Heart left ventricle (tissue), 16 donors: ENCODE data around the gene TRIM46. TPM values are rescaled to one million over a fixed set of nuclear protein-coding genes. Genes with fewer than 3 reads are reported as not detected.

Experiments used
- ATAC-seq, 4 donors: fragments of 200-7000 bp; cut with Tn5 transposase; one replicate each; pipeline ENCODE4 v1.9.1; 2020 to 2022; ENCODE audit warnings: moderate library complexity in 4 of 4, mild to moderate bottlenecking in 3 of 4, moderate number of reproducible peaks in 1 of 4
- DNase-seq, 5 donors: peaks; one replicate each; pipeline ENCODE4 v3.0.0-alpha.2; 2020
- H3K27ac ChIP-seq, 12 donors: fragments of 200-600 bp; sonication (generic) in 4 of 12; one replicate each; pipeline versions ENCODE4 v1.5.0 to v1.8.0; 2016 to 2022; ENCODE audit warnings: mild to moderate bottlenecking in 2 of 12
- H3K27me3 ChIP-seq, 9 donors: fragments of 200-600 bp; sonication (generic) in 2 of 9; one replicate each; pipeline versions ENCODE4 v1.5.1 to v1.8.0; 2016 to 2022; ENCODE audit warnings: mild to moderate bottlenecking in 3 of 9
- H3K36me3 ChIP-seq, 9 donors: fragments of 200-600 bp; sonication (generic) in 2 of 9; one replicate each; pipeline versions ENCODE4 v1.5.0 to v1.8.0; 2018 to 2022; ENCODE audit warnings: mild to moderate bottlenecking in 2 of 9
- H3K4me1 ChIP-seq, 12 donors: fragments of 200-600 bp; sonication (generic) in 4 of 12; one replicate each; pipeline versions ENCODE4 v1.5.0 to v1.8.0; 2016 to 2022; ENCODE audit warnings: mild to moderate bottlenecking in 3 of 12
- H3K4me3 ChIP-seq, 12 donors: fragments of 200-600 bp; sonication (generic) in 4 of 12; one replicate each; pipeline versions ENCODE4 v1.5.0 to v1.8.0; 2017 to 2022; ENCODE audit warnings: mild to moderate bottlenecking in 9 of 12, moderate library complexity in 4 of 12
- H3K9me3 ChIP-seq, 12 donors: fragments of 200-600 bp; sonication (generic) in 4 of 12; one replicate each; pipeline versions ENCODE4 v1.5.0 to v1.8.0; 2016 to 2022; ENCODE audit warnings: mild to moderate bottlenecking in 1 of 12
- CTCF ChIP-seq, 12 donors: fragments of 200-600 bp; sonication (generic) in 4 of 12; IDR thresholded peaks; one replicate each; pipeline versions ENCODE4 v1.5.0 to v1.8.0; 2018 to 2022; ENCODE audit warnings: antibody characterized with exemption in 12 of 12, mild to moderate bottlenecking in 5 of 12
- POLR2A ChIP-seq, 2 donors: fragments of 450-650 bp; IDR thresholded peaks; one replicate each; pipeline ENCODE4 v1.6.1; 2017; ENCODE audit warnings: antibody characterized with exemption in 2 of 2, mild to moderate bottlenecking in 2 of 2, moderate library complexity in 2 of 2
- WGBS, 4 donors: extraction: QIAGEN DNeasy Blood & Tissue Kit in 2 of 4; methylation state at CpG; one replicate each; pipeline versions ENCODE4 v1.1.5 to v1.1.7; 2013 to 2018; 5-methylcytosine and 5-hydroxymethylcytosine counted together
- intact Hi-C, 10 donors: fragments of 100-400 bp; cut with DNase I; formaldehyde crosslinking; loops; one replicate each; pipeline versions ENCODE4 v1.11.1 to v1.14.2; 2022
- polyA plus RNA-seq, 2 donors: library from polyadenylated mRNA; stranded (reverse); fragments of 200-250 nt; gene quantifications; one replicate each; pipeline ENCODE4 v1.2.3, GENCODE V29; 2013
- total RNA-seq, 9 donors: library from RNA; depleted of rRNA in 2 of 9; stranded (reverse); fragments of >200 nt in 2 of 9; fragmentation: NEBNext Ultra II Directional in 3 of 9; extraction: Animal tissue kit (Norgen Biotek cat#: 25700) in 3 of 9; gene quantifications; one replicate each; pipeline versions ENCODE4 v1.1.0 to v1.2.4, GENCODE V29; 2016 to 2023
- donor health status: ischemic (EF 13 %, LVEDD 7.1; RV severe dilation, severe dysfunction).
- donor health status: healthy with polysubstance abuse.
- donor health status: DM: no; HTN: yes; CAD: no.
- donor health status: DM: no; HTN: no; CAD: no.
- donor health status: ischemic (EF 25% LVEDD 6.9; RV normal size, moderate dysfunction).
- donor health status: ischemic (EF 25% LVEDD 5.7; RV mildly dilated, moderate dysfunction).
- donor health status: healthy.
- donor health status: DM: yes; HTN: yes; CAD: no.
- donor health status: ischemic (EF 35%, LVEDD 5.7; RV mildly dilated, moderate dysfunction).
- donor health status: nonischemic (EF 11% LVEDD 7.7; RV severe dilation, severe dysfunction).
- donor health status: DM: yes; HTN: yes; CAD: no.
- donor health status: PGD.
- donor health status: ischemic (EF 29% LVEDD 5.4; RV normal size, mild dysfunction).
- donor health status: nonischemic (EF 23%, LVEDD 6.1; RV moderate dilation, normal function).

TRIM46 gene
- total and polyA plus RNA-seq, 11 donors, result 0.04 to 0.41 (median 0.12) TPM; not detected in 5

- ATAC-seq (no peak), DNase-seq (peak in 1 of 5 donors; percentile 42)
- H3K27me3 ChIP-seq, result no peaks in the 10 kb centered on the region
- WGBS, 4 donors, result 92 to 96% (median 94%) methylated on average over 5 of the region's 5 CpGs
- no peak overlapping the region for H3K4me3 ChIP-seq
- H3K36me3 ChIP-seq, result peaks cover 0 to 47% (median 0%) of the 10 kb centered on the region in 9 donors
- H3K4me1 ChIP-seq, result peaks cover 0 to 4% (median 0%) of the 10 kb centered on the region in 12 donors
- intact Hi-C loops, result no loop called here
- TF ChIP-seq POLR2A (IDR thresholded peaks at IDR 0.05) (no peak), CTCF (IDR thresholded peaks at IDR 0.05) (no peak)
- H3K27ac ChIP-seq, result no peak overlapping the region
- H3K9me3 ChIP-seq, result no peaks in the 10 kb centered on the region
These were observed 27.3 kb downstream of the TRIM46 start for GRCh38 chr1:155200920-155201319.

- no peak for ATAC-seq
- intact Hi-C loops, result no loop called here
- H3K27me3 ChIP-seq, result no peaks in the 10 kb centered on the region
- H3K4me1 ChIP-seq, result peaks cover 0 to 11% (median 6%) of the 10 kb centered on the region in 12 donors
- TF ChIP-seq POLR2A (IDR thresholded peaks at IDR 0.05) (no peak), CTCF (IDR thresholded peaks at IDR 0.05) (no peak)
- peak in 1 of 5 donors; percentile 47 for DNase-seq
- H3K9me3 ChIP-seq, result no peaks in the 10 kb centered on the region
- 90 to 92% (median 91%) methylated on average over 7 of the region's 7 CpGs for WGBS, 4 donors
- no peak overlapping the region for H3K27ac ChIP-seq
- H3K36me3 ChIP-seq, result peaks cover 0 to 39% (median 0%) of the 10 kb centered on the region in 9 donors
- no peak overlapping the region for H3K4me3 ChIP-seq
These were observed 28.5 kb downstream of the TRIM46 start for GRCh38 chr1:155202198-155202597.

DNA sequence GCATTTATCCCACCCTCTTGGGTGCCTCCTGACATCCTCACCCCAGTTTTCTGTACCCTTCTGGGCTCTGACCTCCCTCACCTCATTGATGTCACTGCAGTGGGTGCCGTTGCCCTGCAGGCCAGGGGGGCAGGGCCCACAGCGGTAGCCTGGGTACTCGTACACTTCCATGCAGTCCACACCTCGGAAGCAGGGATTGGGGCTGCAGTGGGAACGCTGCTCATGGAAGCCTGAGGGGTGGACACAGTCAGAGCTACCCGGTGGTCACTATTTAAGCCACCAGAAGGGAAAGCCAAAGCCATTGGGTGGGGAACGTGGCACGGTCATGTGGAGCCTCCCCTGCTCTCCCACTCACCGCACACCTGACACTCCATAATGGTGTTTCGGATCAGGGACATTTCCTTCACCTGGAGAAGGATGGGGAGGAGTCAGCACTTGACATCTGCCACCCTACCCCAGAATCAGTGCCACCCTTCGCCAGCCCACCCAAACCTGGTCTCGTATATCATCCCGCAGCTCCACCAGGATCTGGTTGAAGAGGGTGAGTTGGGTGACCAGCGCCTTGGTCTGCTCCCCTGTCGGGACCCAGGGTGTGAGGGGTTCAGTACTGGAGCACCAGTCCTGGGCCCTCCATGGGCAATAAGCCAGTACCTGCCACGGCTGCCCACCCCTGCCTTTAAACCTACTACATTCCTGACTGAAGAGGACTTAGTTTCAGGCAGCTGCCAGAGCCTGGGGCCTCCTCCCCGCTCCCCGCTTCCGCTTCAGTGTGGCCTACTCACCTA, 29.3 kb downstream of the TRIM46 start:
- Histone ChIP-seq H3K4me1 (peaks cover 0 to 18% (median 14%) of the 10 kb centered on the region in 12 donors), H3K36me3 (peaks cover 0 to 34% (median 0%) of the 10 kb centered on the region in 9 donors), H3K4me3 (no peak overlapping the region), H3K9me3 (no peaks in the 10 kb centered on the region), H3K27ac (no peak overlapping the region), H3K27me3 (no peaks in the 10 kb centered on the region)
- intact Hi-C loops, result no loop called here
- 91 to 95% (median 92%) methylated on average over 18 to 19 of the region's 19 CpGs for WGBS, 4 donors
- DNase-seq, result peak in 2 of 5 donors; percentile 15 to 37
- ATAC-seq, result no peak
- TF ChIP-seq CTCF (IDR thresholded peaks at IDR 0.05) (no peak), POLR2A (IDR thresholded peaks at IDR 0.05) (no peak)

- Histone ChIP-seq H3K4me1 (peaks cover 0 to 31% (median 24%) of the 10 kb centered on the region in 12 donors), H3K36me3 (peaks cover 0 to 25% (median 0%) of the 10 kb centered on the region in 9 donors), H3K27me3 (no peaks in the 10 kb centered on the region), H3K4me3 (no peak overlapping the region), H3K9me3 (no peaks in the 10 kb centered on the region), H3K27ac (no peak overlapping the region)
- DNase-seq (peak in 1 of 5 donors; percentile 26), ATAC-seq (no peak)
- intact Hi-C loops, result loop anchor here in 4 of 10 donors (5.0 kb wide), 2 partner anchors 37 to 117 kb away; partner anchors contain the start of gene RUSC1 (in 1 of the 4)
- WGBS, 4 donors, result 92 to 94% (median 93%) methylated on average over 14 of the region's 14 CpGs
- TF ChIP-seq CTCF (IDR thresholded peaks at IDR 0.05) (no peak), POLR2A (IDR thresholded peaks at IDR 0.05) (no peak)
These were observed 31.4 kb downstream of the TRIM46 start for GRCh38 chr1:155205035-155205434.
